PC-9 (cell line): ENCODE measurements around the gene SHROOM3. TPM values are rescaled to one million over a fixed set of nuclear protein-coding genes. Genes with fewer than 3 reads are reported as not detected.

ENCODE experiments used
- BruUV-seq: library from RNA; stranded (reverse); fragments of 400-500 nt; replicated peaks from 2 replicates; lab custom pipeline; 2021; lab: Mats Ljungman, UMichigan
- CTCF ChIA-PET: fragments of 300-600 bp; sonication (Branson Sonifier 250); formaldehyde crosslinking; loops from one replicate; lab custom pipeline; 2022; ENCODE audit warnings: antibody characterized with exemption; lab: Charles Lee
- POLR2A ChIA-PET: fragments of 300-600 bp; sonication (Branson Sonifier 250); formaldehyde crosslinking; loops from one replicate; lab custom pipeline; 2022; ENCODE audit warnings: antibody characterized with exemption; ENCODE audit not compliant: unreplicated experiment; lab: Charles Lee
- DNase-seq, 2 experiments: peaks; one replicate each; pipeline versions ENCODE4 v3.0.0 to v3.0.0-alpha.2; 2015 to 2022; ENCODE audit warnings: mixed read lengths in 1 of 2
- H2AFZ ChIP-seq: fragments of 200-600 bp; sonication (generic); 2 replicates; pipeline ENCODE4 v1.8.1; 2017; ENCODE audit warnings: antibody characterized with exemption
- H3F3A ChIP-seq: fragments of 200-600 bp; sonication (generic); 2 replicates; pipeline ENCODE4 v1.8.1; 2017; ENCODE audit warnings: antibody characterized with exemption, mild to moderate bottlenecking, low read depth; ENCODE audit not compliant: insufficient read depth
- H3K27ac ChIP-seq: fragments of 200-600 bp; sonication (generic); 2 replicates; pipeline ENCODE4 v1.6.1; 2016; ENCODE audit warnings: mixed run types
- H3K27me3 ChIP-seq: fragments of 200-600 bp; sonication (generic); 2 replicates; pipeline ENCODE4 v1.6.1; 2016; ENCODE audit warnings: low read depth, mixed run types; ENCODE audit not compliant: insufficient read depth
- H3K36me3 ChIP-seq: fragments of 200-600 bp; sonication (generic); 2 replicates; pipeline ENCODE4 v1.6.1; 2016; ENCODE audit warnings: low read depth, mixed run types
- H3K4me1 ChIP-seq: fragments of 200-600 bp; sonication (generic); replicated peaks from 2 replicates; pipeline ENCODE4 v1.6.1; 2016; ENCODE audit warnings: mixed run types; ENCODE audit not compliant: insufficient read depth
- H3K4me2 ChIP-seq: fragments of 200-600 bp; sonication (generic); 2 replicates; pipeline ENCODE4 v1.6.1; 2017; ENCODE audit warnings: mixed run types
- H3K4me3 ChIP-seq: fragments of 200-600 bp; sonication (generic); 2 replicates; pipeline ENCODE4 v1.6.1; 2016; ENCODE audit warnings: mixed run types
- H3K79me2 ChIP-seq: fragments of 200-600 bp; sonication (generic); 2 replicates; pipeline ENCODE4 v1.6.1; 2017; ENCODE audit warnings: low read depth, mixed run types
- H3K9me2 ChIP-seq: fragments of 200-600 bp; sonication (generic); 2 replicates; pipeline ENCODE4 v1.8.1; 2017; ENCODE audit warnings: mild to moderate bottlenecking; ENCODE audit not compliant: insufficient read depth
- H3K9me3 ChIP-seq: fragments of 200-600 bp; sonication (generic); 2 replicates; pipeline ENCODE4 v1.8.1; 2016; ENCODE audit warnings: low read depth; ENCODE audit not compliant: insufficient read depth
- H4K20me1 ChIP-seq: fragments of 200-600 bp; sonication (generic); 2 replicates; pipeline ENCODE4 v1.8.1; 2017; ENCODE audit not compliant: insufficient read depth
- CTCF ChIP-seq: fragments of 200-600 bp; sonication (generic); conservative IDR thresholded peaks from 2 replicates; pipeline ENCODE4 v1.6.1; 2017; ENCODE audit warnings: mixed run types, antibody characterized with exemption, mild to moderate bottlenecking, moderate library complexity
- EZH2 ChIP-seq: fragments of 200-600 bp; sonication (generic); IDR thresholded peaks from 2 replicates; pipeline ENCODE4 v1.8.0; 2017; ENCODE audit warnings: antibody characterized with exemption, low read depth
- intact Hi-C: fragments of 100-400 bp; cut with micrococcal nuclease; formaldehyde crosslinking; loops from one replicate; pipeline ENCODE4 v1.10.0; 2022; ENCODE audit not compliant: unreplicated experiment
- total RNA-seq: library from RNA; stranded (reverse); gene quantifications from 2 replicates; pipeline ENCODE4 v1.2.3, GENCODE V29; 2021

Gene SHROOM3
- total RNA-seq, 1 experiment from 2014 or later = 44.3 TPM

DNA sequence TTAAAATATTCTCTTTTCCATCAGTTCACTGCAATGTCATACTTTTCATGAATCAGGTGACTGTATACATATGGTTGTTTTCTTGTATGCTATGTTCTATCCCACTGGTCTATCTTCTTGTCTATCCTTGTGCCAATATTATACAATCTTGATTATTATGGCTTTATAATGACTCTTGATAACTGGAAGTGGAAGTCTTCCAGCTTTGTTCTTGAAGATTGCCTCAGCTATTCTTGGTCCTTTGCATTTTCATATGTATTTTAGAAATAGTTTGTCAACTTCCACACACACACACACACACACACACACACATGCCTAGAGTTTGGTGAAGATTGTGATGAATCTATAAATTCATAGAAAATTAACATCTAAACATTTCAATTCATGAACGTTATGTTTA, 67.9 kb downstream of the SHROOM3 start:
- no peak overlapping the region for H3K4me3 ChIP-seq
- no peaks in the 10 kb centered on the region for H3K9me2 ChIP-seq
- H3K79me2 ChIP-seq = no peaks in the 10 kb centered on the region
- H3K27me3 ChIP-seq = no peaks in the 10 kb centered on the region
- BruUV-seq = no TSS peak
- no peak overlapping the region for H3K4me2 ChIP-seq
- DNase-seq = no peak
- no peaks in the 10 kb centered on the region for H3F3A ChIP-seq
- no peaks in the 10 kb centered on the region for H3K36me3 ChIP-seq
- TF ChIP-seq CTCF = no peak
- TF ChIP-seq EZH2 = no peak
- H3K9me3 ChIP-seq = no peaks in the 10 kb centered on the region
- no peaks in the 10 kb centered on the region for H3K4me1 ChIP-seq
- ChIA-PET CTCF (interaction anchor here (0.6 kb wide), 1 partner anchor 254 kb away, joined by 3 read pairs; no protein-coding TSS in a partner anchor), POLR2A (no interaction called here)
- no peaks in the 10 kb centered on the region for H4K20me1 ChIP-seq
- H2AFZ ChIP-seq = no peak overlapping the region
- intact Hi-C loops = loop anchor here (10.0 kb wide), 1 partner anchor 508 kb away; the partner anchor contains the start of gene SDAD1
- no peak overlapping the region for H3K27ac ChIP-seq

DNA sequence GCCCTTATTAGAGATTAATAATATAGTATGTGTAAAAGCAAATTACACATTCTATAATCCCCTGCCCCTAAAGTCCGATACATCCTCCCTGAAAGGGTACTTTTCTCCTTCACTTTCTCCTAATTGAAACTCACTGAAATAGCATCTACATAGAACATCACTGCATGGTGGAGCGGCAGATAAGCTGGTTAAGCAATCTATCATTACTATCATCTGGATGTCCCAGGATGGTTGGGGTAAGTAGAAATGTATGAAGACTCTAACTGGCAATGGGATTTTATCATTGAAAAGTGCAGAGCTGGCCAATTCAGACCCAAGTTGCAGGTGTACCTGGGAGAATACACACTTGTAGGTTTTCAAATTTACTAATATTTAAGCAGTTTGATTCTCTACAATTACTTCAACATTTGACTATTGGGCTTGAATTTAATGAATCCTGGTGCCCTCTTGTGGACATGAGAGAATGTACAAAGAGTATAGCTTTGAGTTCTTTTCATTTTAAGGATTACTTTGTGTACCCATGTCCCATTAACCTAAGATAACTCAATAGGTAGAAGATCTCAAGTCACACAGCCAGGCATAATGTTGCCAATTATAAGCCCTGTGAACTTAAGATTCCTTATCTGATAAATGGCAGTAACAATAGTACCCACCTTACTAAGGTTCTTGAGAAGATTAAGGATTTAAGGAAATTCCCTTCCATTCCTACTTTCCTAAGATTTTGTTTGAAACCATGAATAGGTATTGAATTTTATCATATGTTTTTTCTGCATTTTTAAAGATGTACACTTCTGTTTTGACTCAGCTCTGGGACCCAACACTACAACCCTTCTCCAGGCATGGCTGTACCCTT, 69.8 kb downstream of the SHROOM3 start:
- Histone ChIP-seq H3K4me3 (no peak overlapping the region), H3F3A (no peaks in the 10 kb centered on the region), H3K27ac (no peak overlapping the region), H3K4me2 (no peak overlapping the region), H2AFZ (no peak overlapping the region), H3K27me3 (no peaks in the 10 kb centered on the region), H3K36me3 (no peaks in the 10 kb centered on the region), H3K9me3 (no peaks in the 10 kb centered on the region), H4K20me1 (no peaks in the 10 kb centered on the region), H3K9me2 (no peaks in the 10 kb centered on the region), H3K79me2 (no peaks in the 10 kb centered on the region), H3K4me1 (no peaks in the 10 kb centered on the region)
- no peak for DNase-seq
- BruUV-seq = no TSS peak
- TF ChIP-seq EZH2 (no peak), CTCF (peak; percentile 77)
- intact Hi-C loops = loop anchor here (1.0 to 10.0 kb wide), 3 partner anchors 75 to 510 kb away; partner anchors contain the start of gene SDAD1
- CTCF ChIA-PET = interaction anchor here (0.6 to 1.5 kb wide), 5 partner anchors 71 to 477 kb away, joined by 3 to 10 read pairs (median 3); no protein-coding TSS in a partner anchor
- POLR2A ChIA-PET = no interaction called here

DNA sequence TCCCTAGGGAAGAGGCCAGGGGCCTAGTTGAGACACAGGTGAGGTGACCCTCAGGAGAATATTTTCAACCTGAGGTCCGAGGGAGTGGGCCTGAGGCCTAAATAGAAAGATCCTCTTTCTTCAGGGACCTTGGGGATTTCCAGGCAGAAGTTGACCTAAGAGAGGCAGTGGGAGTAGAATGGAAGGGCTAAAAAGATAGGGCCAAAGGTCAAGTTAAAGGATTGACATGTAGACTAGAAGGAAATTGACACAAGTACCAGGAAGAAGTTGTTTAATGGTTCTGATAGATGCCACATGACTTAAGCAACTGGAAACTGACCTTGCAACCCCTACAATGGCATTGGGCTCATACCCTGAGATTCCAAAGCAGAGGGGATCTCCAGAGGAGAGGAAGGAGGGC, 76.9 kb downstream of the SHROOM3 start:
- H3K27ac ChIP-seq = no peak overlapping the region
- H3K27me3 ChIP-seq = no peaks in the 10 kb centered on the region
- no peaks in the 10 kb centered on the region for H4K20me1 ChIP-seq
- no peak for DNase-seq
- H3F3A ChIP-seq = no peaks in the 10 kb centered on the region
- H3K4me1 ChIP-seq = no peaks in the 10 kb centered on the region
- H3K79me2 ChIP-seq = no peaks in the 10 kb centered on the region
- TF ChIP-seq EZH2 = no peak
- no peak for TF ChIP-seq CTCF
- no TSS peak for BruUV-seq
- no peaks in the 10 kb centered on the region for H3K9me2 ChIP-seq
- no peak overlapping the region for H3K4me2 ChIP-seq
- intact Hi-C loops = loop anchor here (1.0 to 5.0 kb wide), 6 partner anchors 79 to 795 kb away; no protein-coding TSS in a partner anchor
- no peak overlapping the region for H3K4me3 ChIP-seq
- ChIA-PET POLR2A (no interaction called here), CTCF (no interaction called here)
- no peaks in the 10 kb centered on the region for H3K9me3 ChIP-seq
- H2AFZ ChIP-seq = no peak overlapping the region
- no peaks in the 10 kb centered on the region for H3K36me3 ChIP-seq
